WTC11 (cell line): Measurements from ENCODE around the gene KLC4. TPM values are rescaled to one million over a fixed set of nuclear protein-coding genes. Genes with fewer than 3 reads are reported as not detected.

ENCODE experiments used
- ATAC-seq: fragments of 200-7000 bp; cut with Tn5 transposase; 2 replicates; pipeline ENCODE4 v1.10.0; 2021; ENCODE audit warnings: mild to moderate bottlenecking, moderate library complexity
- CTCF ChIA-PET: fragments of 300-600 bp; sonication (Branson Sonifier 250); formaldehyde crosslinking; loops from one replicate; lab custom pipeline; 2021; ENCODE audit warnings: antibody characterized with exemption; lab: Charles Lee
- POLR2A ChIA-PET: fragments of 350-600 bp; sonication (Branson Sonifier 250); formaldehyde crosslinking; loops from one replicate; lab custom pipeline; 2021; ENCODE audit warnings: antibody characterized with exemption; lab: Charles Lee
- DNase-seq: peaks from one replicate; pipeline ENCODE4 v3.0.0; 2021; ENCODE audit warnings: low spot score
- H3K27ac Mint-ChIP-seq: 2 replicates; pipeline ENCODE4 v1.8.0; 2021; ENCODE audit warnings: mixed read lengths
- H3K27me3 Mint-ChIP-seq: 2 replicates; pipeline ENCODE4 v1.8.0; 2021; ENCODE audit warnings: low read depth, mild to moderate bottlenecking, moderate library complexity, mixed read lengths
- H3K36me3 Mint-ChIP-seq: 2 replicates; pipeline ENCODE4 v1.8.0; 2021; ENCODE audit warnings: mixed read lengths
- H3K4me1 Mint-ChIP-seq: 2 replicates; pipeline ENCODE4 v1.8.0; 2022; ENCODE audit warnings: mixed read lengths
- H3K4me3 Mint-ChIP-seq: 2 replicates; pipeline ENCODE4 v1.8.0; 2021; ENCODE audit warnings: mild to moderate bottlenecking, moderate library complexity, mixed read lengths
- H3K9me3 Mint-ChIP-seq: 2 replicates; pipeline ENCODE4 v1.8.0; 2021; ENCODE audit warnings: mixed read lengths
- AFF4 ChIP-seq: sonication (generic); formaldehyde crosslinking; IDR thresholded peaks from 2 replicates; pipeline ENCODE4 v1.8.1; 2023; ENCODE audit warnings: mild to moderate bottlenecking, missing genetic modification reagents, borderline replicate concordance
- FOXP1 ChIP-seq: sonication (generic); formaldehyde crosslinking; IDR thresholded peaks from 2 replicates; pipeline ENCODE4 v1.8.0; 2022; ENCODE audit warnings: missing genetic modification reagents, mild to moderate bottlenecking, moderate library complexity, borderline replicate concordance
- NFYB ChIP-seq: sonication (generic); formaldehyde crosslinking; conservative IDR thresholded peaks from 2 replicates; pipeline ENCODE4 v1.8.0; 2022; ENCODE audit warnings: low read depth, missing genetic modification reagents
- PREB ChIP-seq: sonication (generic); formaldehyde crosslinking; IDR thresholded peaks from 2 replicates; pipeline ENCODE4 v1.8.1; 2022; ENCODE audit warnings: mild to moderate bottlenecking, missing genetic modification reagents, moderate library complexity, borderline replicate concordance
- TCF7 ChIP-seq: sonication (generic); formaldehyde crosslinking; IDR thresholded peaks from 2 replicates; pipeline ENCODE4 v1.8.0; 2022; ENCODE audit warnings: mild to moderate bottlenecking, low read depth, missing genetic modification reagents, moderate library complexity
- TP53 ChIP-seq: sonication (generic); formaldehyde crosslinking; IDR thresholded peaks from 2 replicates; pipeline ENCODE4 v1.8.1; 2023; ENCODE audit warnings: mild to moderate bottlenecking, missing genetic modification reagents
- USF2 ChIP-seq: sonication (generic); formaldehyde crosslinking; IDR thresholded peaks from 2 replicates; pipeline ENCODE4 v1.8.1; 2023; ENCODE audit warnings: mild to moderate bottlenecking, missing genetic modification reagents, moderate library complexity
- ZNF121 ChIP-seq: sonication (generic); formaldehyde crosslinking; IDR thresholded peaks from 2 replicates; pipeline ENCODE4 v1.8.0; 2023; ENCODE audit warnings: missing genetic modification reagents
- ZNF138 ChIP-seq: sonication (generic); formaldehyde crosslinking; conservative IDR thresholded peaks from 2 replicates; pipeline ENCODE4 v1.8.1; 2022; ENCODE audit warnings: mild to moderate bottlenecking, moderate library complexity, missing genetic modification reagents
- ZNF263 ChIP-seq: sonication (generic); formaldehyde crosslinking; IDR thresholded peaks from 2 replicates; pipeline ENCODE4 v1.8.1; 2022; ENCODE audit warnings: low read depth, mild to moderate bottlenecking, moderate library complexity, missing genetic modification reagents
- ZNF425 ChIP-seq: fragments of 250-450 bp; sonication (Bioruptor Pico); conservative IDR thresholded peaks from 2 replicates; pipeline ENCODE4 v1.9.0; 2021; ENCODE audit warnings: mild to moderate bottlenecking
- total RNA-seq: library from RNA; stranded (reverse); gene quantifications from 3 replicates; pipeline ENCODE4 v1.2.3, GENCODE V29; 2021

KLC4 gene
- total RNA-seq, 1 experiment from 2014 or later, result 35.7 TPM

- TF ChIP-seq AFF4 (no peak), ZNF425 (no peak)
Measured at GRCh38 chr6:43120101-43120763, 60.8 kb downstream of the KLC4 start (continued).

GRCh38 chr6:43120944-43121913 is 61.8 kb downstream of the KLC4 start:
- peaks cover 40% of the 10 kb centered on the region for H3K4me1 Mint-ChIP-seq
- no peaks in the 10 kb centered on the region for H3K9me3 Mint-ChIP-seq
- H3K4me3 Mint-ChIP-seq, result no peak overlapping the region
- ChIA-PET CTCF (interaction anchor here (0.6 to 2.2 kb wide), 3 partner anchors 9 to 45 kb away, joined by 3 to 10 read pairs (median 5); no protein-coding TSS in a partner anchor), POLR2A (interaction anchor here (0.6 kb wide), 1 partner anchor 42 kb away, joined by 4 read pairs; no protein-coding TSS in a partner anchor)
- peak overlapping the region; percentile 63 for H3K27ac Mint-ChIP-seq
- no peaks in the 10 kb centered on the region for H3K36me3 Mint-ChIP-seq
- peak; percentile 38 for ATAC-seq
- TF ChIP-seq PREB (no peak), USF2 (CRISPR knock-in tag) (no peak), TP53 (CRISPR knock-in tag) (no peak), TCF7 (CRISPR knock-in tag) (no peak), ZNF425 (no peak), NFYB (CRISPR knock-in tag) (no peak), FOXP1 (no peak), ZNF138 (CRISPR knock-in tag) (no peak), ZNF263 (CRISPR knock-in tag) (no peak), ZNF121 (CRISPR knock-in tag) (no peak), AFF4 (no peak)
- no peak for DNase-seq
- H3K27me3 Mint-ChIP-seq, result no peaks in the 10 kb centered on the region
